Measurements from ENCODE around the gene GCLC.

- no peak for TF ChIP-seq EZH2 (IDR thresholded peaks at IDR 0.05; ENCODE audit: low read length)
- TF ChIP-seq CTCF (optimal IDR thresholded peaks at IDR 0.05 in 1 of 3, IDR thresholded peaks at IDR 0.05 in 1 of 3, conservative IDR thresholded peaks at IDR 0.05 in 1 of 3; ENCODE audit: extremely low read depth in 1 of 3, insufficient read depth in 2 of 3, low read length in 3 of 3), result no peak
These were observed 14.0 kb downstream of the GCLC start for GRCh38 chr6:53530780-53531386.
